NCI-H69 (cell line): ENCODE measurements around the gene MED25.

Source experiments
- DNase-seq: peaks from one replicate; lab custom pipeline; 2025; lab: John Stamatoyannopoulos, UW

Gene MED25

GRCh38 chr19:49858088-49858985 lies 40.2 kb downstream of the MED25 start:
- DNase-seq, result peak; percentile 23

DNA sequence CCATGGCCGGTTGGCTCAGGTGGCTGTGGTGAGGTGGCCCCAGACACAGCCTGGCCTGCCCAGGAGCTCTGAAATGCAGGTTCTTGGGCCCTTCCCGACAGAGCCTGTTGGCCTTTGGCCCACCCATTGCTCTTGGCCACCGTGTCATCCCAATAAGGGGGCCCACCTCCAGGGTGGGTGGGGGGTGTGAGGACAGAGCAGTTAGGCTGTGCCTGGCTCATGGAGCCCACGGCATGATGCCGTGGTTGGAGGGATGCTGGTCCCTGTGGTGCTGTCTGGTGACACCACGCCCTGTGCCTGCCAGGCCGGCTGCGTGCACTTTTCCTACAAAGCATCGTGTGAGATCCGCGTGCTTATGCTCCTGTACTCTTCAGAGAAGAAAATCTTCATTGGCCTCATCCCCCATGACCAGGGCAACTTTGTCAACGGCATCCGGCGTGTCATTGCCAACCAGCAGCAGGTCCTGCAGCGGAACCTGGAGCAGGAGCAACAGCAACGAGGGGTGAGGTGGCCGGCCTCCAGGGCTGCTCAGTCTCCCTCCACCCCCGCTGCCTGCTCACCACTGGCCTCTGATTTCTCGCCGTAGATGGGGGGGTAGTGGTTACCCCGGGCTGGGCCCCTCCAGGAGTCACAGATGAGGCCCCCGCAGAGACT lies 41.7 kb downstream of the MED25 start:
- no peak for DNase-seq

DNA sequence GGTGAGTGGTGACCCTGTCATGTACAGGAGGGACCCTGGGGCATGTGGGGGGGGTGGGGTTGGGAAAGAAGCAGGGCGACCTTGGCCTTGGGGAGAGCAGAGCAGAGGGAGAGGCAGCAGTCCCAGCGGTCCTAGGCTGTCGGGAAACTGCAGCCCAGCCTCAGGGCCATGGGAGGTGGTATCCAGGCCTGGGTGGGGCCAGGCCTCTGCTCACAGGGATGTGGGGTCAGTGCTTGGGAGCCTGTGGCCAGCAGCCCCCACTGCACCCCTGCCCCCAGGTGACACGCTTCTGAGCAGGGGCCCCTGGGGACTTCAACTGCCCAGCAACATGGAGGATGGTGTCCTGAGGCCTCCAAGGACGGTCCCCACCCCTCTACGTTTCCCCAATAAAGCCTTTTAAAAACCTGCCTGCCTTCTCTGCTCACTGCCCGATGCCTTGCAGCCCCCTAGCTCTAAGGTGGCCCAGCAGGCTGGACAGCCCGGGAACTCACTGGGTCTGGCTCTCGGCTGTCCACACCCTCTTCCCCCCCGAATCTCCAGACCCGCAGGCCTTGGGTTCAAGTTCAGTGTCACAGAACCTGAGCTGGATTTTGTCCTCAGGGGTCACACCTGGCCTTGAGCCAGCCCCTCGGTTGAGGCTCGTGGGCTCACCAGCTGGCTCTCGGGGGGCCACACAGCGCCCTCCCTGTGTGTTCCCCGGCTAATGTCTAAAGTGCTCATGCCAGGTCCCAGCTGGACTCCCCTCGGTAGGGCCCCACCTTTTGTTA lies 42.4 kb downstream of the MED25 start:
- DNase-seq, result no peak

- peak; percentile 37 for DNase-seq
Measured at GRCh38 chr19:49861107-49861506, 43.0 kb downstream of the MED25 start.

DNA sequence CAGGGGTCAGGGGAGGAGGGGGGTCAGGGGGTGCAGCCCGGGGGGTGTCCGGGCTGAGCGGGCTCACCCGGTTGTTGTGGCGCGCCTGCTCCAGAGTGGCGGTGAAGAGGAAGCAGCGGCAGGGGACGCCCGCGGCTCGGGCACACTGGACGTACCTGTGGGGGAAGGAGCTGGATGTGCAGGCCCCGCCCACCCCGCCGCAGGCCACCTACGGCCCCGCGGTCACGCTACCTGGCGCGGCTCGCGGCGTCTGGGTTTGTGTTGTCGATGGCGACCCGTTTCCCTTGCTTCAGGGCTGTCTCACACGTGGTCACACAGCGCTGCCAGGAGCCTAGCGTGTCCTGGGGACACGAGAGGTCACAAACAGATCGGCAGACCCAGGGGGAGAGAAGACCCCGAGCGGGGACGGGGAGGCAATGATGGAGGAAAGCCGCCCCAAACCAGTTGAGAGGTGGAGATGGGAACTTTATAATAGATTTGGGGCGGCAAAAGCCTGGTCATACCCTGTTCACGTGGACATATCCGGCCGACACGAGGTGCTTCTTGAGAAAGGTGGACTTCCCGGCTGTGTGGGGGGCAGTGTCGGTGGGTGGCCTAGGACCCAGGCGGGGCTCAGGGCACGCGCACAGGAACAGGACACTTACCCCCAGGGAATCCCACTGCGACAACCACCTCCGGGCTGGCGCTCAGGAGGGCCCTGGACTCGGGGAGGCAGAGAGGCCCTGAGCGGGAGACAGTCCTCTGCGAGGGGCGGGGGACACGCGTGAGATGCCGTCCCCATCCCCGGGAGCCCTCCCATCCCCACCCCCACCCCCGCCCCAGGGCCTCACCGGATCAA lies 43.7 kb downstream of the MED25 start:
- no peak for DNase-seq

DNA sequence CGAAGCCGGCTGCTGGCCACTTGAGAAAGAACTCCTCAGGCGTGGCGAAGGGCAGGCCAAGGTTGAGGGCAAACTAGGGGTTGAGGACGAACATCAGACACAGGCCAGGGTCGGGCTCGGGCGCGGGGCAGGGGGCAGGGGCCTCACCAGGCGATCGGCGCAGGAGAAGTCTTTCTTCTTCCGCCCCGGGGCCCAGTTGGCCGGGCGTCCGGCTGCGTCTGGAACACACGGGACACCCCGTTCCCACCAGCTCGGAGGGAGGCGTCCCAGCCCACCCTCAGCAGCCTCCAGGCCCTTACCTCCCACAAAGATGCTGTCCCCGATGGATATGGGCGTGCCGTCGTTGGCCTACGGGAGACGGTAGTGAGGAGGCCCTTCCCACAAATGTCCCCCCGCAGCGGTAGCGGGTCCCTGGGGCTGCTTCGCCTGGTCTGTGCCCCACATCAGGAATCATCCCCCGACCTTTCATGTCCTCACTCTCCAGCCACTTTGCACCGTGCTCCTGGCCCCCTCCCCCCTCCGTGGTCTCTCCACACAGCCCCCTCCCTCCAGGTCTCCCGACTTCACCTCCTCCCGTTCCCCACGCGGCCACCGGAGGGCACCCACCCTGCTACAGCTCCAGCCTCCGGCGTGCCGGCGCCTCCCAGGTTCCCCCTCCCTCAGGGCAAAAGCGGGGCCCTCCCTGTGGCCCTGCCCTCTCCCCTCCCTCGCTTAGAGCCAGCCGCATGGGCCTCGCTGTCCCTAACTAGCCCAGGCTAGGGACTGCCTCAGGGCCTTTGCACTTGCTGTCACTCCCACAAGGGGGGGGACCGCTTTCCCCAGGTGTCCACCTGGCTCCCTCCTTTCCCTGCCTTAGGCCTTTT lies 44.5 kb downstream of the MED25 start:
- peak; percentile 53 for DNase-seq

DNA sequence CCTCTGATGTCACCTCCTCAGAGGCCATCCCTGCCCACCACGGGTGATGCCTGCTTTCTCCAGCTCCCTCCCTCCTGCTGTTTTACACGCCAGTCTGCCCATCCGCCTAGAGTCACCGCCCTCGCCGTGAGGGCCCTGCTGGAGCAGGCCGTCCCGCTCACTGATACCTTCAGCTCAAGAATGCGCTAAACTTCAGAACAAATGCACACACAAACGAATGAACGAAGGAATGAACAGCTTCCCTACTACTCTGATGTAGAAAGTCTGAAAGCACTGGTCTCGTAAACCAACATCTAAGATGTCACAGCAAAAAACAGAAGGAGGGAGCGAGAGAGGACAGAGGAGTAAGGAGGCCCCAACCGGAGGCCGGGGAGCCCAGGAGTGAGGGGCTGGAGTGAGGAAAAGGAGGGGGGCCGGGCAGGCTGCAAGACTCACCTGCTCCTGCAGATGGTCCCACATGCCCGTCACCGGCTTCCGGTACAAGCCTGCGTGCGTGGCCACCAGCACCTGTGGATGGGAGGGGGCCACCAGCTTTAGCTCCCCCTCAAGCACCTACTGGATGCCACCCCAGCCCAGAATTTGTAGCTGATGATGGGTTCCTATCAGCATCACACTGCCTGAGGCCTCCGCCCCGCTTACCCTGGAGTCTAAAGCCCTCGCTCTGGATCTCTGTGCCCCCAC lies 45.3 kb downstream of the MED25 start:
- no peak for DNase-seq

DNA sequence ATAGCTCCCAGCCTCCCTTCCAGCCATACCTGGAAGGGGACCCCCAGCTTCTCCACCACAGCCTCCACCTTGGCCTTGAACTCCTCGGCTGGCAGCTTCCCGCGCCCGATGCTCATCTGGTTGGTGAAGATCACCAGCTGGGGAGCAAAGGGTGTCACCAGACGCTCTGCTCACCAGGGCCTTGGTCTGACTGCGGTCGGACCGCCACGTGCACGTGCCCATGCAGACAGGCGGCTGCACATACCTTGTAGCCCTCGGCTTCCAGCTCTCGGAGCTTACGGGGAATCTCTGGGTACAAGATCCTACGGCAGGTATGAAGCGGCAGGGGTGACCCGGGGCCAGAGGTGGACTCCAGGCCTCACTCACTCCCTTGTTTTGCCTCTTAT lies 45.8 kb downstream of the MED25 start:
- DNase-seq, result no peak

DNA sequence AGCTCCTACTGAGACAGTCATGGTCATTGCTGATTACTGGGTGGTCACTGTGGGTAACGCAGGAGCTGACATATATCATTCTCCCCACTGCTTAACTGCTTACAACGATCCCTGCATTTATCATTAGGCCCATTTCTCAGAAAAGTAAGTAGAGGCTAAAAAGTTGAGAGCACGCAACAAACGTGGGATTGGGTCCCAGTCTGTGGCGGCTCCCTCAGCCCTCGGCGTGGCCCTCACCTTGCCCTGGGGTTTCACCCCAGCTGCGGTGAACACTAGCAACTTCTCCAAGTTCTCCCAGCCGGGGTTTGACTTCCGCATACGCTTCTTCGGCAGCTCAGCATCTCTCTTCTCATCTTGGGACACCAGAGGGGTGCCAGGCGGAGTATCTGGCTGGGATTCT lies 46.8 kb downstream of the MED25 start:
- no peak for DNase-seq

DNA sequence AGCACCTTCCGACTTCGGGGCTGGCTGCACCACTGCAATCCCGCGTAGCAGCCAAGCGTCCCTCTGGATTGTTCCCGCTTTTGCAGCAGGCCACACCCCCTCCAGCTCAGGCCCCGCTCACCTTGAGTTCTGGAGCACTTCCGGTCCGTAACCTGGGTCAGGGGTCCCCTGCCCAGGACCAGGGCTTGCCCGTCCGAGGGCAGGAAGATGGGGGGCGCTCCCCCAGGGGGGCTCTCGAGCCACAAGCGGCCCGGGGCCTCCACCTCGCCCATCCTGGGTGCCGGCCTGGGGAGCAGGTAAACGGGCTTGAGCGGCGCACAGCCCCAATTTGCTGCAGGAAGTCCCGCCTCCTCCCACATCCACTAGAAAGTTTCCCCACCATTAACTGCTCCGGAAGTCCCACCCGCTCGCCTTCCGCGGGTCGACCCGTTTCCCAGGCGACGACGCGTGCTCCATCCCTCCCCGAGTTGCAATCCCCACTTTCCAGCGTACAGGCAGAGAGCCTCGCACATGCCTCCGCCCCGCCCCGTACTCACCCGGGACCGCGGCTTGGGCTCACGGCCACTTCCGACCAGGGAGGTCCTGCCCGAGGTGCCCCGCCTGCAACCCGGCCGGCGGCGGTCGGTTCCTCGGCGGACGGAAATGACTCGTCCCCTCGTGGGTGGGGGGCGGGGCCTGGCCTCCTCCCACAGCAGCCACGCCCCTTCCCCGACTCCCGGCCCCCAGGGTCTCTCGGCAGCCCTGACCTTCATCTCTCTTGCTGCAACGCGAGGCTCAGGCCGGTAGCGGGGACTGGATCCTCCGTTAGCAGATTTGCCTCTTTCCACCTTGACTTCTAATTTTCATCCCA lies 49.1 kb downstream of the MED25 start, which contains the start of gene PNKP:
TSS of gene PNKP (minus strand) at position 644 of the 850 bp plus-strand sequence. CDS start at position 272, 372 bp downstream.
- DNase-seq, result peak; percentile 96

- DNase-seq, result peak; percentile 94
Measured at GRCh38 chr19:49869009-49869483, 51.0 kb downstream of the MED25 start.

GRCh38 chr19:49869484-49870308 lies 51.6 kb downstream of the MED25 start:
- peak; percentile 100 for DNase-seq

GRCh38 chr19:49870309-49870901 lies 52.3 kb downstream of the MED25 start:
- DNase-seq, result peak; percentile 43

- DNase-seq, result no peak
Measured at GRCh38 chr19:49871349-49871985, 53.4 kb downstream of the MED25 start.

GRCh38 chr19:49872245-49873128 lies 54.4 kb downstream of the MED25 start:
- DNase-seq, result no peak

GRCh38 chr19:49873129-49873521 lies 55.0 kb downstream of the MED25 start:
- no peak for DNase-seq
